Measurements from ENCODE around the gene C5orf15. TPM values are rescaled to one million over a fixed set of nuclear protein-coding genes. Genes with fewer than 3 reads are reported as not detected.

The C5orf15 gene
- total and polyA plus RNA-seq, 2 experiments from 2014 or later, result 37.7 to 61.4 TPM

DNA sequence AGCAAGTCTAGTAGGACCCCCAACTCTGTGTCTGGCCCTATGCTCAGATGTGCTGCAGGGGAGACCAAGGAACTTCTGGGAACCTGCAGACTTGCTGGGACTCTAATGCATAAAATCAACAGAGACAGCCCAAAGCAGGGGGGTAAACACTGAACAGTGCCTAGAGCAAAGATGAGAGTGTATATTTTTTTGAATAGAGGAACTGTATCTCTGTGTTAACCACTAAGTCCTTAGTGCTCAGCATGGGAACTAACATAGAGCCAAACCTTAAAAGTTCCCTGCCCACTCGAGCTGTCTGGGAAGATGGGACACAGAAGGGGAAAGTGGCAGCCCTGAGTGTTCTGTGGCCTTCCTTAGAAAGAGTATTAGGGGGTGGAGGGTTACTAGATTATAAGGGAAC is 51.9 kb downstream of the C5orf15 start:
- DNase-seq (ENCODE audit: low spot score), result no peak
- H3K27ac Mint-ChIP-seq, result no peak overlapping the region
- H3K36me3 ChIP-seq (ENCODE audit: insufficient read depth), result no peaks in the 10 kb centered on the region
- no peak overlapping the region for H3K4me2 ChIP-seq
- no peaks in the 10 kb centered on the region for H4K20me1 ChIP-seq (replicated peaks; ENCODE audit: insufficient read depth)
- no peak for ATAC-seq
- no peaks in the 10 kb centered on the region for H3K36me3 Mint-ChIP-seq (ENCODE audit: low read depth)
- H2AFZ ChIP-seq, result no peak overlapping the region
- no peak overlapping the region for H3K27ac ChIP-seq (ENCODE audit: low read depth)
- H3K79me2 ChIP-seq (replicated peaks; ENCODE audit: insufficient read depth), result no peaks in the 10 kb centered on the region
- H3K9me3 Mint-ChIP-seq, result no peaks in the 10 kb centered on the region
- no peaks in the 10 kb centered on the region for H3K4me1 Mint-ChIP-seq
- H3K27me3 ChIP-seq (ENCODE audit: insufficient read depth), result no peaks in the 10 kb centered on the region
- no peaks in the 10 kb centered on the region; the same call in 1 of the 2 replicates for H3K9me2 ChIP-seq (ENCODE audit: insufficient read depth)
- no peaks in the 10 kb centered on the region for H3F3A ChIP-seq (replicated peaks; ENCODE audit: low read depth)
- TF ChIP-seq POLR2AphosphoS5 (IDR thresholded peaks at IDR 0.05; ENCODE audit: low read depth), result no peak
- no peak for TF ChIP-seq REST (IDR thresholded peaks at IDR 0.05; ENCODE audit: unreplicated experiment)
- no peak for TF ChIP-seq EZH2 (IDR thresholded peaks at IDR 0.05; ENCODE audit: low read depth, unreplicated experiment)
- TF ChIP-seq, protein P1, sequence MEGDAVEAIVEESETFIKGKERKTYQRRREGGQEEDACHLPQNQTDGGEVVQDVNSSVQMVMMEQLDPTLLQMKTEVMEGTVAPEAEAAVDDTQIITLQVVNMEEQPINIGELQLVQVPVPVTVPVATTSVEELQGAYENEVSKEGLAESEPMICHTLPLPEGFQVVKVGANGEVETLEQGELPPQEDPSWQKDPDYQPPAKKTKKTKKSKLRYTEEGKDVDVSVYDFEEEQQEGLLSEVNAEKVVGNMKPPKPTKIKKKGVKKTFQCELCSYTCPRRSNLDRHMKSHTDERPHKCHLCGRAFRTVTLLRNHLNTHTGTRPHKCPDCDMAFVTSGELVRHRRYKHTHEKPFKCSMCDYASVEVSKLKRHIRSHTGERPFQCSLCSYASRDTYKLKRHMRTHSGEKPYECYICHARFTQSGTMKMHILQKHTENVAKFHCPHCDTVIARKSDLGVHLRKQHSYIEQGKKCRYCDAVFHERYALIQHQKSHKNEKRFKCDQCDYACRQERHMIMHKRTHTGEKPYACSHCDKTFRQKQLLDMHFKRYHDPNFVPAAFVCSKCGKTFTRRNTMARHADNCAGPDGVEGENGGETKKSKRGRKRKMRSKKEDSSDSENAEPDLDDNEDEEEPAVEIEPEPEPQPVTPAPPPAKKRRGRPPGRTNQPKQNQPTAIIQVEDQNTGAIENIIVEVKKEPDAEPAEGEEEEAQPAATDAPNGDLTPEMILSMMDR (conservative IDR thresholded peaks at IDR 0.05; ENCODE audit: low read depth in 2 of 2), result no peak
- TF ChIP-seq EZH2phosphoT487 (IDR thresholded peaks at IDR 0.05; ENCODE audit: unreplicated experiment), result no peak
- no peak for TF ChIP-seq NANOG (IDR thresholded peaks at IDR 0.05; ENCODE audit: borderline replicate concordance)
- no peak for TF ChIP-seq STAT1 (IDR thresholded peaks at IDR 0.05; ENCODE audit: unreplicated experiment)
- TF ChIP-seq ZNF114 (CRISPR knock-in tag; IDR thresholded peaks at IDR 0.05), result no peak
- peaks cover 3% of the 10 kb centered on the region for H3K27me3 Mint-ChIP-seq (ENCODE audit: insufficient read depth, low read depth, poor library complexity)
- H3K4me3 ChIP-seq, result no peak overlapping the region
- H3K4me3 Mint-ChIP-seq, result no peak overlapping the region
- H3K4me1 ChIP-seq (ENCODE audit: insufficient read depth), result no peaks in the 10 kb centered on the region

DNA sequence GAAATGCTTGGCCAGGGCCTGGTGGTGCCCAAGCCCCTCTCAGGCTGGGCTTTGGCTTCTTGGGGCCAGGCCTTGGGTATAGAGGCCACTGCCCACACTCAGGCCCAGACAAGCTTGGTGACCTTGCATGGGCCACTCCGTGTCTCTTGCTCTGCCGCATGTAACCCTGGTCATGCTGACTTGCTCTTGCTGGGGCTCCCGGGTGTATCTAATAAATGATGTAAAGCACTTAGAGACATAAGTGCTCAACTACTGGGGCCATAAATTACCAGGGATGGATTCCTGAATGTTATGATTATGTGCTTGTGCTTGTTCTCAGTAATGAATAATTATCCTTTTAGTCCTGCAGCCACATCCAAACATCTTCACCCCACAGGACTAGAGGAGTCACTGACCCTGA is 54.0 kb downstream of the C5orf15 start:
- TF ChIP-seq ZNF331 (CRISPR knock-in tag; IDR thresholded peaks at IDR 0.05; ENCODE audit: low read depth) (no peak), STAT1 (IDR thresholded peaks at IDR 0.05; ENCODE audit: unreplicated experiment) (no peak), ZNF114 (CRISPR knock-in tag; IDR thresholded peaks at IDR 0.05) (no peak), POLR2AphosphoS5 (IDR thresholded peaks at IDR 0.05; ENCODE audit: low read depth) (no peak)
- Histone ChIP-seq H3K36me3 (ENCODE audit: insufficient read depth) (no peaks in the 10 kb centered on the region), H3F3A (replicated peaks; ENCODE audit: low read depth) (no peaks in the 10 kb centered on the region), H3K4me2 (no peak overlapping the region), H3K4me1 (ENCODE audit: insufficient read depth) (no peaks in the 10 kb centered on the region), H2AFZ (no peak overlapping the region), H3K79me2 (replicated peaks; ENCODE audit: insufficient read depth) (no peaks in the 10 kb centered on the region), H3K4me3 (no peak overlapping the region), H4K20me1 (replicated peaks; ENCODE audit: insufficient read depth) (no peaks in the 10 kb centered on the region), H3K27ac (ENCODE audit: low read depth) (no peak overlapping the region), H3K9me2 (ENCODE audit: insufficient read depth) (no peaks in the 10 kb centered on the region; the same call in 1 of the 2 replicates), H3K27me3 (ENCODE audit: insufficient read depth) (no peaks in the 10 kb centered on the region)
- Mint-ChIP-seq H3K36me3 (ENCODE audit: low read depth) (no peaks in the 10 kb centered on the region), H3K4me3 (no peak overlapping the region), H3K27ac (no peak overlapping the region), H3K9me3 (no peaks in the 10 kb centered on the region), H3K4me1 (no peaks in the 10 kb centered on the region), H3K27me3 (ENCODE audit: insufficient read depth, low read depth, poor library complexity) (peaks cover 4% of the 10 kb centered on the region)
- DNase-seq (ENCODE audit: low spot score), result no peak
- no peak for ATAC-seq
